HG02981 (cell line): ENCODE measurements around the gene NRCAM.
"Not testable (repeated sequence)": the region's sequence is repeated elsewhere in the genome, so short reads cannot be mapped to it uniquely, and the experiment has no call there.

ENCODE experiments used
- ATAC-seq: cut with Tn5 transposase; IDR thresholded peaks from one replicate; pipeline ENCODE4 v1.9.1; 2021; ENCODE audit warnings: mild to moderate bottlenecking, moderate library complexity; ENCODE audit not compliant: unreplicated experiment

NRCAM gene

DNA sequence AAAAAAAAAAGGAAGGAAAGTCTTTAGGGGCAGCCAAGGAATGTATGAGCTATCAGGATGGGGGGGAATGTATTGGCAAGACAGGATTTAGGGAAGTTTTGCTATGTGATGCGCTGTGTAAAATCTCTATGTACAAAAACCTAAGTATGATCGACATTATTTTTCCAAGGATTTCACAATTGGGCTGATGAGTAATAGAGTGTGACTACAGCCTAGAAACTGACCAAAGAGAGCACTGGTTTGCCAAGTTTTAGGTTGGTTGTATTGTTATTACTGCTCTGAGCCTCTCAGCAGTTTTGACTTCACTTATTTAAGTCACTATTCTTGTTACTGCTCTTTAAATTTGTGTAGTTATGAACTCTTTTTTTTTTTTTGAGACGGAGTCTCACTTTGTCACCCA is 107.3 kb downstream of the NRCAM start:
- ATAC-seq, result no peak

DNA sequence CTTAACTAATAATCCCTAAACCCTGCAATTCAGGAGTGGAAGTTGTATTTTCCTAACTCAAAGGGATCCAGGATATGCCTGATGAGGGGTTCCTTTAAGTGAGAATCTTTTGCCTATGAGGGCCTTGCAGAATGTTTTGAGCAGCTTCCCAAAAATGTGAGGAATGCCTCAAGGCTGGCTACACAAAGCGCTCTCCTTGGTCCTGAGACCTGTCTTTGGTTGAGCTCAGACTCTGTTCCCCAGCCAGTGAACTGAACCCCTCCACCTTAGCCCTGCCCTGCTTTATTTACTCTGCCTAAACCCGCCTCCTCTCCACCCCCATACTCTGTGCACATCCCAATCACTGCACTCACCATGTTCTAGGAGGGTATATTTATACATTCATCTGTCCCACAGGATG is 108.6 kb downstream of the NRCAM start:
- no peak for ATAC-seq

DNA sequence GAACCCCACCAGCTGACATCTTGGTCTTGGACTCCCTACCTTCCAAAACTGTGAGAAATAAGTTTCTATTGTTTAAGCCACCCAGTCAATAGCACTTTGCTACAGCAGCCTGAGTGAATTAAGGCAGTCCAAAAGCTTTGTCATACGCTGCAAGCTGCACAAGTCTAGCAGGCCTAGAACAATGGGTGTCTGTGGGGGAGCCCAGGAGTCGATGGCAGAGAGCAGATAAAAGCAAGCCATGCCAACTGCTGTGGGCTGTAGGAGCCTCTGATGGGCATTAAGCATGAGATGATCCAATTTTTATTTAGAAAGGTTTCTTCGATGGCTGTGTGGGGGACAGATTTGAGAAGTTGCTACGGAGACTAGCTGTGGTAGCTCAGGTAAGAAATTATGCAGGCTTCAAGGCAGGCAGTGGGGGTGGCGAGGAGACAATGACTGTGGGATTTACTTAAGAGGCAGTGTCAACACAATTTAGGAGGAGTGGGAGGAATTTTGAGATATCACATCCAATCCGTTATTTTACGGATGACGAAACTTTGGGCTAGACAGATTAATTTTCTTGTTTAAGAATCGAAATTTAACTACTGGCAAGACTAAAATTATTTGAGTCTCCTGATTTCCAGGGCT is 110.4 kb downstream of the NRCAM start:
- ATAC-seq, result no peak

DNA sequence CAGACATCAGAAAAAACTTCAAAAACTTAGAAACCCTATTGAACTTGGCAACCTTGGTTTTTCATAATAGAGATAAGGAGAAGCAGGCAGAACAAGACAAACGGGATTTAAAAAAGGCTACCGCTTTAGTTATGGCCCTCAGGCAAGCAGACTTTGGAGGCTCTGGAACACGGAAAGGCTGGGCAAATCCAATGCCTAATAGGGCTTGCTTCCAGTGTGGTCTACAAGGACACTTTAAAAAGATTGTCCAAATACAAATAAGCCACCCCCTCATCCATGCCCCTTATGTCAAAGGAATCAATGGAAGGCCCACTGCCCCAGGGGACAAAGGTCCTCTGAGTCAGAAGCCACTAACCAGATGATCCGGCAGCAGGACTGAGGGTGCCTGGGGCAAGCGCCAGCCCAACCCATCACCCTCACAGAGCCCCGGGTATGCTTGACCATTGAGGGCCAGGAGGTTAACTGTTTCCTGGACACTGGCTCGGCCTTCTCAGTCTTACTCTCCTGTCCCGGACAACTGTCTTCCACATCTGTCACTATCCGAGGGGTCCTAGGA is 115.3 kb downstream of the NRCAM start:
- ATAC-seq, result no peak

DNA sequence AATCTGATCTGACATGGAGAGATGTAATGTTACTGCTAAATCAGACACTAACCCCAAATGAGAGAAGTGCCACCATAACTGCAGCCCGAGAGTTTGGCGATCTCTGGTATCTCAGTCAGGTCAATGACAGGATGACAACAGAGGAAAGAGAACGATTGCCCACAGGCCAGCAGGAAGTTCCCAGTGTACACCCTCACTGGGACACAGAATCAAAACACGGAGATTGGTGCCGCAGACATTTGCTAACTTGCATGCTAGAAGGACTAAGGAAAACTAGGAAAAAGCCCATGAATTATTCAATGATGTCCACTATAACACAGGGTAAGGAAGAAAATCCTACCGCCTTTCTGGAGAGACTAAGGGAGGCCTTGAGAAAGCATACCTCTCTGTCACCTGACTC is 115.8 kb downstream of the NRCAM start:
- not testable (repeated sequence) for ATAC-seq

DNA sequence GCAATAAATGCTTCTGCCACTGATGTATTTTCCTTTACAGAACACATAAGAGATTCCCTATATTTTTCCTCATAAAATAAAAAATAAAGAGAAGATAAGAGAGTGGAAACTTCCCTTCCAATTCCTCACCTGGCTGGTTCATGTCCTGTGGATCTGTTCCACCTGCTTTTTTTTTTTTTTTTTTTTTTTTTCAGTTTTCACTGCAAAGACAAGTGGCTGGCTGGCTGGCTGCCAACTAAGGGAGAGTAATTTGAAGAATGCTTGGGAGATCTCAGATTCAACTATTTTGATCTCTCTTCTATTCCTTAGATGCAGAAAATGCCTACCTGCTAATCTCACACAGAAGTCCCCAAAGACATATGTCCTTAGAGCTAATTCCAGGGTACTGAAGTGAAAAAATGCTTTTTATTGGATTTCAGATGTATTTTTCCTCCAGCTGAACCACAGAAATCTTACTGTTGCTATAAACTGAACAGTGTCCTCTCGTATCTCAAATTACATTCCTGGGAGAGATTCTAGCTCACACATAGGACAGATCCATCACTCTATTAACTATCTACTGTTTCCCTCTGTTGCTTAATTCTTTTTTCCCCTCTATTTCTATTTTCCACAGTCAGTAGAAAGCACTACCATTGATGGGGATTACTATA is 120.8 kb downstream of the NRCAM start:
- no peak for ATAC-seq

DNA sequence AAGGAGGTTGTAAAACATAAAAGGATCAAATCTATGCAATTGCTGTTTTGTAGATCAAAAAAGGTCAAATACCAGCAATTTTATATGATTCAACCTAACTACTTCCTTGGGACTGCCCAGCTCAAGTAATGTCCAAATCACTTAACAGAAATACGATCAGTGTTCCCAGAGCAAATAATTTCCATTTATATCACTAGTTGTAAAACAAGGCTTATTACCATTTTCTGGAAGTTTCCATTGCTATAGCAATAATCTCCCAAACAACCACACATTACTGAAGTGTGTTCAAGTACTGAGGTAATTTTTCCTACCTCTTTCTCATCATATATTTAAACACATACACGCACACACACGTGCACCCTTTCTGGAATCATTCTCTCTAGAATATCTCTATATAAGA is 123.3 kb downstream of the NRCAM start:
- ATAC-seq, result no peak

DNA sequence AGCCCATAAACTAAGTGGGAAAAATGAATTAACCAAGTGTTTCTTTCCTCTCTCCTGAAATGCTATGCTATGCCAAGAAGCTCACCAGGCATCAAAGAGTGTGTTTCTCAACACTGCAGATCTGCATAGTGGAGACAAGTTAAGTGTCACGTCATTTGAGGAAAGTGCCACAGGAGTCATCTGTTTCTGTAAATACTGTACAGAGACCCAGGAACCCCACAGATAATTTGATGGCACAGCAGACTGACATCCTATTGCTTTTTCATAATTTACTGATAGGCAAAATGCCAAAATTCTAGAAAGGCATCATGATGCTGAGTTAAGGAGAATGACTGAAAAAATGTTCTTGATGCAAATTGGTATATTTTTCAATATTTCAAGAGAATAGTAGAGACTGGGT is 124.3 kb downstream of the NRCAM start:
- no peak for ATAC-seq

DNA sequence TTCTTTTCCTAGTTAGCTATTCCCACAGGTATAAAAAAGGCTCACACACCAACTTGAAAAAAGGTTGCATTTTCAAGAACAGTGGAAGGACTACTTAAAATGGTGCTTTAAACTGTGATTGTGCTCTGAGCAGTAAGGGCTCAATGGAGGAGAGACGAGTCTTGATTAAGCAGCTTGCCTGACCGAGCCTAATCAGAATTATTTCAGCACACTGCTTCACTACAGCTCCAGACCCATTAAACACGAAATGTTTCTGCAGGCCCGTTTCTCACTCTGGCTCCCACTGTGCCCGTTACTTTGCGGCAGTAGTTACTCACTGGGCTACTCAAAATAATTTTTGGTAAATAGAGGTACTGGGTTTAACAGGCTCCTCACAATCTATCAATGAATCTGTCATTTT is 126.0 kb downstream of the NRCAM start:
- no peak for ATAC-seq

DNA sequence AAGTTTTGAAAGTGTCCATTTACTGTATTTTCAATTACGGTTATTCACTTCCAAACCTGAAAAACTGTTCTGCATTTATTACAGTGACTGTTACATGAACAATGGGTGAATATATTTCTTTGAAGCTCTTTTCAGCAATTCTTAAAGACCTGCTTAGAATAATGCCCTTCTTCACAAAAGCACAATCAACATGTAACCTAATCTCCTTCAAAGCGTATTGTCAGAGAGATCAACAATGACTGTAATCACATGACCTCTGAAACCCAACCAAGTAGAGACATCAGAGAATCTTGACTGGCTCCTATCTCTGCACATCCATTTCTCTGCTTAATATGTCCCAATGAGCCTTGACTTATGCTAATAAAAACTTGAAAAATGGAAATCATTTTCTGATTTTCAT is 126.7 kb downstream of the NRCAM start:
- ATAC-seq, result no peak

DNA sequence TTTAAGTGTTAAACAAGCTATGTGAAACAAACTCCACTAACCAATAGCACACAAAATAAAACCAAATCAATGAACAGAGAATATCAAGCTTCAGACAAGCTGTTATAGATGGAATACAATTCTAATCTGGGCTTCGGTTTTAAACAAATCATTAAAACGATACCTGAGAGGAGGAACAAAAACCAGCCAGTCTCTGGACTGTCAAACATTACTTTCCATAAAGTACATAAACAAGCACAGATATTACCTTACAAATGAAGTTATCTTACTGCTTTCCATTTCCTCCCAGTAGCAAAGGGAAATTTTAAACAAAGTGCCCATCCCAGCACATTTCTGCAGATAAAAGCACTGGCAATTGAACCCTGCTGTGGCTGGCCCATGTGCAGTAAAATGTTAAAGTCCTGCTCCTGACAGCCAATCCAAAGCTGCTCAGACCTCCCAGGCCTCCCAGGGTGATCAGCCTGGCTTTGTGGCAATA is 128.0 kb downstream of the NRCAM start:
- no peak for ATAC-seq

DNA sequence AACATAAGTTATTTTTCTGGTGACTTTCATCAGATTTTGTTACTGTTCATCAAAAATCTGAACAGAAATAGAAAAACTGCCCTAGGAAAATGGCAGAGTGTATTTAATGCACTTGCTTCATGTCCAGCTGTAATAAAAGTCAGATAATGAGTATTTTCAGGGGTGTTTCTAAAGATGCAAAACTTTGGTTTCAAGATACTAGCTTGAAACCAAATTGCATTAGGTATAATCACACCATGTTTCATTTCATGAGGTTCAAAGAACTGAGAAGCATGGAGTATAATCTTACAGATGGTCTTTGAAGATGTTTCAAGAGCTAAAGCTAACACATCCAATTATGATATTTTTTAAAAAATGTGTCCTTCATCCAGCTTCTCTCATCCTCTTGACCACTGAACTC is 128.9 kb downstream of the NRCAM start:
- ATAC-seq, result no peak

DNA sequence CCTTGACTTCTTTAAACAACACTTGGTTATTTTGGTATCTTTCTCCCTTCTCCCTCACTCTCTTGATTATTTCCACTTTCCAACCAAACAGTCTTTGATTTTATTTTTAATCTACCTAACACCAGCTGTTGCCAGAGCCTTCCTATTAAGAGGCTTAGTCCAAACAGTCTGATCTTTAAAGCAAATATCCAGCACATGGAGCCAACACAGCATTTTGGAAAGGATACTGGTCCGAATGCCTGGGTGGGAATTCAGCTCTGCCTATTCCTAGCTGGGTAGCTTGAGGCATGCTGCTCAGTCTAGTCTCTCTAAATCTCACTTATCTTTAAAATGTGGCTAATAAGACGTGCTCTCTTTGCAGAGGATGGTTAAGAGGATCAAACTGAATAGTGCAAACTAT is 129.3 kb downstream of the NRCAM start:
- ATAC-seq, result no peak

DNA sequence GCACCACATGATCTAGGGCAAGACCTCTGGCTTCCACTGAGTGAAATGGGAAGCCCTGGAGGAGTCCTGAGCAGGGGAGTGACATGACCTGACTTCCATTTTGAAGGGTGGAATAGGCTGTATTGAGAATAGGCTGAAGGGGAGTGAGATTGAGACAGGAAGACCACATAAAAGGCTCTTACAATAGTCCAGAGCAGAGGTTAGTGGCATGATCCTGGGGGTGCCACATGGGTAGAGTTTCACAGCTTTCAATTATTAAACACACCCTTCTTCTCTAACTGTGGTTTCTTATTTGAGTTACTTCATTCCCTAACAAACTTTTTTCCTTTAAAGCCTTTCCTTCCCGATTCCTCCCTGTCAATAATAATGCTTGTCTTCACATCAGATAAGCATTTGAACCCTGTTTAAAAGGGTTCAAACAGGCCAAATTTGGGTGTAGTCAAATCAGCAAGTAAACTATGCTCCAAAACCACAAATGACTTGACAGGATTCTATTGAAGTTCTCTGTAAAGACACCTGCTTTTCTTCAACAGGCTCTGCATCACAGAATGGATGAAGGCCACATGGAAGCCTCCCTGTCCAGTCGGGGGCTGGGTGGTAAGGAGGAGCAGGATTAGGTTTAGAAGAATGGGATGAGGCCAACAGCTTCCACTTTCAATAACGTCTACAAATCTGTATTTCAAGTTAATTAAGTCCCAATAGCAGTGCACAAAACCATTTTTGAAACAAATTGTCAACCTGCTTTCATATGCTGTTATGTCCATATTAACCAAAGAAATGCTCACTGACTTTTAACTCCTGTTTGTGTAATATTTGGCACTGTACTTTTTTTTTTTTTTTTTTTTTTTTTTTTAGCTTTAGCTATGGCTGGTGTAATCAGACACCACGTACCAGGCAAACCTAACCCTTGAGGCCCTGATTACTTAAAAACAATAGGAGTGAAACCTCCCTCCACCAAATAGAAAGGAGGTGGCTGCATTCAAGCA is 131.9 kb downstream of the NRCAM start:
- no peak for ATAC-seq

DNA sequence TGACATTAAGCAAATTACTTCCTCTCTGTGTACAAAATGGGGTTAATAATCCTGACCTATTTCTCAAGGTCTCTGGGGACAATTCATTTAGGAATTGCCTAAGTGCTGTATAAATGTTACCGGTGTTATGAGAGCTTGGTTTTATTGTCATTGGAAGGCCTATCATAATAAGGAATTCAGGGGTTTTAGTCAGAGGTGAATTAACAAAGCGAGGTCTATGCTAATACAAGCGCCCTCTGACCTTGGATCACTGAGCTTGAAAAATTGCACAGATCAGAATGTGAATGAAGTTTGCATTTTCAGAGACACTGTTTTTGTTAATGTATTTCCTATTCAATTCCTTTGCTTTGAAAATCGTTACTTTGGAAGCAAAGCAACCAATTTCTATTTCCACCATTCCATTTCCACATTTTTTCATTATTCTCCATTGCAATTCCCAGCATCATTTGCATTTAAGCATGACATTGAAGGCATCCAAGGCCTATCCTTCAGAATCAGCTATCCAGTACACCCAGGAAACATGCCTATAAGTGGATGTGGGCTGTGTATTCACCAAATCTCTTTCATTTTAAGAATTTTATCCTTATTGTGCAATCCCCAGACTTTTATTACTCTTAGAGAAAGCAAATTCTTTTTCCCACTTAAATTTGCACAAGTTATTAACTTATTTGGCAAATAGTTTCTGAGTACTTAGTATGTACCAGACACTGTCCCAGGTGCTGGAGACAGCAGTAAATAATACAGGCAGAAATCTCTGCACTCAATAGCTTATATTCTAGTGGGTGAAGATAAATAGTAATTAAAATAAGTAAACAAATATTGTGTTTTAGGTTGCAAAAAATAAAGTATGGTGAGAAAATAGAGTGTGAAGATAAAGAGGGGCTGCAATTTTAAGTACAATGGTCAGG is 133.1 kb downstream of the NRCAM start:
- ATAC-seq, result no peak

DNA sequence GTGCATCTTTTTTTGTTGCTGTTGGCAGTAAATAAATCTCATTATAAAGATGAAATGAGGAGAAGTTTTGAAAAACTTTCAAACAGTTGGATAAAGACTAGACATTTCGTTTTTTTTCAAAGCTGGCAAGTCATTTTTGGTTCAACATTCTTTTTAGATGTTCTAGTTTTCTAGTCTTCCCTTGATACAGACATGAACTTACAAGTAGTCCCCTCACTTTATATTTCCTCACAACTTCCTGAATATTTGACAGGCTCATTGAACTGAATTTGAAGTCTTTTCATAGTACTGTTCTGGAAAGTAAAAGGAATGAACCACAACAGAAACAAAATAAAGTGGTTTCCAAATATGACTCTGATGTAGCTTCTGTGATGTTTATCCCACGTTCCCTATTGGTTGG is 134.2 kb downstream of the NRCAM start:
- no peak for ATAC-seq

DNA sequence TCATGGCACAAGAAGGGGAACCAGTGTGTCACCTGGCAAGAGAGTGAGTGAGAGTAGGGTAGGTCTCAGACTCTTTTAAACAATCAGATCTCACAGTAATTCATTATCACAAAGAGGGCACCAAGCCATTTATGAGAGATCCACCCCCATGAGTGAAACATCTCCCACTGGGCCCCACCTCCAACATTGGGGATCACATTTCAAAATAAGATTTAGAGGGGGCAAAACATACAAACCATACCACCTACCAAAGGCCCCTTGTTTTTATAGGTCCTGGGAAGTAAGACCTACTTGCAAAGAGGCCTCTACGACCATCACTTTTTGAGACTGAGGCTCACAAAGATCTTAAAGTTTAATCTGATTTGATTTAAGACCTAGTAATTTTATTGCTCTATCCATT is 134.9 kb downstream of the NRCAM start:
- no peak for ATAC-seq

DNA sequence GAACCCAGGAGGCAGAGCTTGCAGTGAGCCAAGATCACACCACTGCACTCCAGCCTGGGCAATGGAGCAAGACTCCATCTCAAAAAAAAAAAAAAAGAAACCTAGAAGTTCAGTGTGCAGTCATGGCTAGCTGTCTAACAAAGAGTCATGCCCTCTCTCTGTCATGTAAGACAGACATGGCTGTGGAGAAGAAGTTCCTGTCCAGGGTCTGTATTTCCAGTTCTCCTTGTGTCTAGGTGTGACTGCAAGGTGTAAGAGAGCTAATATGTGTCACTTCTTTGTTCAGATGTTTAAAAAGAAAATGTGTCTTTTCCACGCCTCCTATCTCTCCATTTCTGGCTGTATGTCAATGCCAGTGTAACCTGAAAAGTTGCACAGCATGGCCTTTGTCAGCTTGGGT is 139.5 kb downstream of the NRCAM start:
- ATAC-seq, result no peak

DNA sequence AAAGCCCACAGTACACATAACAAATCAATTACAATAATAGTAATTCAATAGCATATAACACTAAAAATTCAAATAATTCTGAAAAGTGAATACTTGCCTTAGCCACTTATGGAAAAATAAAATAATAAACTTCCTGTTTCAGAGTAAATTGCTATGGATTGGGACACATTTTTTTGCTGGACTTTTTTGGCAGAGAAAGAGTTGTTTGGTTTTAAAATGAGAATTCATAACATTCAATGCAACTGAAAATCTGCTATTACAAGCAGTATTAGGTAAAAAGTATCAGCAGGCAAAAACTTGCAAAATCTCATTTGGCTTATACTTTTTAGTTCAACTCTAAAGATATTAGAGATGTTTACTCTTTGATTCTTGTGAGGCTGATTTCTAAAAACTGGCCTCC is 141.7 kb downstream of the NRCAM start:
- ATAC-seq, result no peak

DNA sequence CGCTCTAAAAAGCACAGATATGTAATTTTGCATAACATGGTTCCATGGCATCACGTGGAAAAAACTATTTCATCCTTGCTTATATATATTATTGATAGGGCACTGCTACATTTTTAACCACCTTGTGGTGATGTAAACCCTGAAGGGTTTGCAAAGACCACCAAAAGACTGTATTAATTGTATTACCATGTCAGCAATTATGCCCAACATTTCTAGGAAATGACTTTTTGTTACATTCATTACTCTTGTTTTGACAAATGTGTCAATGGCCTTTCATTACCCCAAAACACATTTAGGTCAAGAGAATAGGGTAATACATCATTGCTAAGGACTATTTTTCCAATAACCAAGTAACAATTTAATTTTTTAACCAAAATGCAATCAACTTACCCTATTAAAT is 142.2 kb downstream of the NRCAM start:
- ATAC-seq, result no peak
